PC-3 (cell line): Measurements from ENCODE around the gene SIPA1L3. TPM values are rescaled to one million over a fixed set of nuclear protein-coding genes. Genes with fewer than 3 reads are reported as not detected.

Source experiments
- ATAC-seq: fragments of 200-7000 bp; cut with Tn5 transposase; 2 replicates; pipeline ENCODE4 v1.9.1; 2020; ENCODE audit warnings: mild to moderate bottlenecking, moderate library complexity
- BruUV-seq: library from RNA; stranded (reverse); fragments of 400-500 nt; replicated peaks from 2 replicates; lab custom pipeline; 2021; lab: Mats Ljungman, UMichigan
- CTCF ChIA-PET: fragments of 300-600 bp; sonication (Branson Sonifier 250); formaldehyde crosslinking; loops from one replicate; lab custom pipeline; 2022; ENCODE audit warnings: antibody characterized with exemption; lab: Charles Lee
- POLR2A ChIA-PET: fragments of 300-600 bp; sonication (Branson Sonifier 250); formaldehyde crosslinking; loops from one replicate; lab custom pipeline; 2022; ENCODE audit warnings: antibody characterized with exemption; ENCODE audit not compliant: unreplicated experiment; lab: Charles Lee
- DNase-seq: peaks from one replicate; pipeline ENCODE4 v3.0.0-alpha.2; 2015
- H2AFZ ChIP-seq: fragments of 300-600 bp; sonication (generic); 2 replicates; pipeline ENCODE4 v1.6.0; 2016; ENCODE audit warnings: antibody characterized with exemption, low read length
- H3F3A ChIP-seq: fragments of 300-600 bp; sonication (generic); one replicate; pipeline ENCODE4 v1.6.0; 2017; ENCODE audit warnings: antibody characterized with exemption, low read length, control low read depth, mild to moderate bottlenecking; ENCODE audit not compliant: unreplicated experiment
- H3K27ac ChIP-seq: fragments of 300-600 bp; sonication (generic); 2 replicates; pipeline ENCODE4 v1.5.1; 2016; ENCODE audit warnings: mild to moderate bottlenecking, low read length
- H3K27me3 ChIP-seq: fragments of 300-600 bp; sonication (generic); 2 replicates; pipeline ENCODE4 v1.6.1; 2016; ENCODE audit warnings: low read length, mixed read lengths
- H3K36me3 ChIP-seq: fragments of 300-600 bp; sonication (generic); 2 replicates; pipeline ENCODE4 v1.6.1; 2016; ENCODE audit warnings: low read depth, mixed run types, low read length, mixed read lengths
- H3K4me1 ChIP-seq: fragments of 300-600 bp; sonication (generic); 2 replicates; pipeline ENCODE4 v1.5.1; 2016; ENCODE audit warnings: low read length; ENCODE audit not compliant: insufficient read depth
- H3K4me2 ChIP-seq: fragments of 300-600 bp; sonication (generic); 2 replicates; pipeline ENCODE4 v1.6.0; 2016; ENCODE audit warnings: low read length
- H3K4me3 ChIP-seq: fragments of 300-600 bp; sonication (generic); 2 replicates; pipeline ENCODE4 v1.5.1; 2016; ENCODE audit warnings: mild to moderate bottlenecking, low read length, mixed read lengths
- H3K79me2 ChIP-seq: fragments of 300-600 bp; sonication (generic); 2 replicates; pipeline ENCODE4 v1.6.1; 2017; ENCODE audit warnings: low read length, mixed read lengths
- H3K9ac ChIP-seq: fragments of 300-600 bp; sonication (generic); 2 replicates; pipeline ENCODE4 v1.6.0; 2016; ENCODE audit warnings: mild to moderate bottlenecking, low read length
- H3K9me2 ChIP-seq: fragments of 300-600 bp; sonication (generic); replicated peaks from 2 replicates; pipeline ENCODE4 v1.6.1; 2016; ENCODE audit warnings: mixed run types, low read length, mixed read lengths
- H3K9me3 ChIP-seq: fragments of 300-600 bp; sonication (generic); 2 replicates; pipeline ENCODE4 v1.6.1; 2016; ENCODE audit warnings: low read length, mixed read lengths
- H4K20me1 ChIP-seq: fragments of 300-600 bp; sonication (generic); 2 replicates; pipeline ENCODE4 v1.6.1; 2016; ENCODE audit warnings: low read length, mixed read lengths
- EZH2 ChIP-seq: fragments of 300-600 bp; sonication (generic); IDR thresholded peaks from one replicate; pipeline ENCODE4 v1.6.1; 2017; ENCODE audit warnings: antibody characterized with exemption, mild to moderate bottlenecking, low read length; ENCODE audit not compliant: unreplicated experiment
- EZH2phosphoT487 ChIP-seq: fragments of 300-600 bp; sonication (generic); IDR thresholded peaks from 2 replicates; pipeline ENCODE4 v1.6.1; 2018; ENCODE audit warnings: mild to moderate bottlenecking, antibody characterized with exemption, low read length, borderline replicate concordance
- intact Hi-C: fragments of 100-400 bp; cut with micrococcal nuclease; formaldehyde crosslinking; loops from 2 replicates; pipeline ENCODE4 v1.9.0; 2023
- total RNA-seq: library from RNA; depleted of rRNA; stranded (reverse); fragments of >200 nt; gene quantifications from 2 replicates; pipeline ENCODE4 v1.2.3, GENCODE V29; 2014
- TF ChIP-seq, protein P1 (sequence below): fragments of 300-600 bp; sonication (generic); conservative IDR thresholded peaks from 2 replicates; pipeline ENCODE4 v1.5.1; 2017; ENCODE audit warnings: antibody characterized with exemption, low read depth, mild to moderate bottlenecking, low read length

Gene SIPA1L3
- total RNA-seq, 1 experiment from 2014 or later: 38.7 TPM

DNA sequence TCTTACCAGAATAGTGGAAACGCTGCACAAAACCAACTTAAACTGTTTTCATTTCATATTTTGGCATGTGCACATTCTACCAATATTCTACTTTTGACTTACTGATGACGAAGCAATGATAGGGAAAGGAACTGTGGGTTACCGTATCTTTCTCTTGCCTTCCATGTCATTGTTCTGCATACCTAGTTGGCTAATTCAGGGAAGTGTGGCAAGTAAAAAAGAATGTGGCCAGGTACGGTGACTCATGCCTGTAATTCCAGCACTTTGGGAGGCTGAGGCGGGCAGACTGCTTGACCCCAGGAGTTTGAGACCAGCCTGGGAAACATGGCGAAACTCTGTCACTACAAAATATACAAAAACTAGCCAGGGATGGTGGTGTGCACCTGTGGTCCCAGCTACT, 108.2 kb downstream of the SIPA1L3 start:
- no peaks in the 10 kb centered on the region for H3K9me2 ChIP-seq
- H4K20me1 ChIP-seq: no peaks in the 10 kb centered on the region
- H3K27me3 ChIP-seq: no peaks in the 10 kb centered on the region
- H3K36me3 ChIP-seq: no peaks in the 10 kb centered on the region
- no TSS peak for BruUV-seq
- H2AFZ ChIP-seq: no peak overlapping the region
- ChIA-PET POLR2A (no interaction called here), CTCF (no interaction called here)
- ATAC-seq (peak; percentile 49), DNase-seq (peak; percentile 73)
- H3K9ac ChIP-seq: no peak overlapping the region
- H3F3A ChIP-seq: no peaks in the 10 kb centered on the region
- H3K27ac ChIP-seq: peak overlapping the region; percentile 51
- H3K9me3 ChIP-seq: no peaks in the 10 kb centered on the region
- peaks cover 65% of the 10 kb centered on the region for H3K79me2 ChIP-seq
- no peak overlapping the region for H3K4me3 ChIP-seq
- peak overlapping the region; percentile 37 for H3K4me2 ChIP-seq
- intact Hi-C loops: no loop called here
- H3K4me1 ChIP-seq: peaks cover 13% of the 10 kb centered on the region
- TF ChIP-seq EZH2phosphoT487 (no peak), EZH2 (no peak)
- TF ChIP-seq, protein P1, sequence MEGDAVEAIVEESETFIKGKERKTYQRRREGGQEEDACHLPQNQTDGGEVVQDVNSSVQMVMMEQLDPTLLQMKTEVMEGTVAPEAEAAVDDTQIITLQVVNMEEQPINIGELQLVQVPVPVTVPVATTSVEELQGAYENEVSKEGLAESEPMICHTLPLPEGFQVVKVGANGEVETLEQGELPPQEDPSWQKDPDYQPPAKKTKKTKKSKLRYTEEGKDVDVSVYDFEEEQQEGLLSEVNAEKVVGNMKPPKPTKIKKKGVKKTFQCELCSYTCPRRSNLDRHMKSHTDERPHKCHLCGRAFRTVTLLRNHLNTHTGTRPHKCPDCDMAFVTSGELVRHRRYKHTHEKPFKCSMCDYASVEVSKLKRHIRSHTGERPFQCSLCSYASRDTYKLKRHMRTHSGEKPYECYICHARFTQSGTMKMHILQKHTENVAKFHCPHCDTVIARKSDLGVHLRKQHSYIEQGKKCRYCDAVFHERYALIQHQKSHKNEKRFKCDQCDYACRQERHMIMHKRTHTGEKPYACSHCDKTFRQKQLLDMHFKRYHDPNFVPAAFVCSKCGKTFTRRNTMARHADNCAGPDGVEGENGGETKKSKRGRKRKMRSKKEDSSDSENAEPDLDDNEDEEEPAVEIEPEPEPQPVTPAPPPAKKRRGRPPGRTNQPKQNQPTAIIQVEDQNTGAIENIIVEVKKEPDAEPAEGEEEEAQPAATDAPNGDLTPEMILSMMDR: no peak

DNA sequence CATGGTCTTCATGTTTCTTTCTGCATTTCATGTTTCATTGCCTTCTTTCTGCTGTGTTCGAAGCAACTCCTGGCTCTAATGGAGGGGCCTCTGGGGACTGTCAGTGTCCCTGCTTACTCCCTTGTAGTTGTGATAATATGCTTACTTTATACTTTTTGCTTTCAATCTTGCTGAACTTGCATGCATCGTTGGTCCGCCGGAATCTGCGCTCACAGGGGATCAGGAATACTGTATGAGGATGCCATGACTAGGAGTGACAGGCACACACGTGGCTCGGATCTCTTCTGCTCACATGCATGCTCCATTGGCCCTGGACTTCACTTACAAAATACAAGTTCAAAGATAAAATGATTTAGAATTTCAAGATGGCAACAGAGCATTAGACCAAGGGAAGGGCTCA, 108.8 kb downstream of the SIPA1L3 start:
- H3K9me2 ChIP-seq: no peaks in the 10 kb centered on the region
- TF ChIP-seq EZH2 (no peak), EZH2phosphoT487 (no peak)
- TF ChIP-seq, protein P1: no peak
- H3K4me2 ChIP-seq: peak overlapping the region; percentile 20; the same call in 1 of the 2 replicates
- peaks cover 63% of the 10 kb centered on the region for H3K79me2 ChIP-seq
- BruUV-seq: no TSS peak
- H3F3A ChIP-seq: no peaks in the 10 kb centered on the region
- no peak for ATAC-seq
- H3K9me3 ChIP-seq: no peaks in the 10 kb centered on the region
- H3K4me1 ChIP-seq: peaks cover 13% of the 10 kb centered on the region
- H3K9ac ChIP-seq: no peak overlapping the region
- no peak for DNase-seq
- POLR2A ChIA-PET: no interaction called here
- no peaks in the 10 kb centered on the region for H3K36me3 ChIP-seq
- CTCF ChIA-PET: no interaction called here
- peak overlapping the region; percentile 51 for H3K27ac ChIP-seq
- no peaks in the 10 kb centered on the region for H3K27me3 ChIP-seq
- intact Hi-C loops: no loop called here
- no peaks in the 10 kb centered on the region for H4K20me1 ChIP-seq
- no peak overlapping the region for H3K4me3 ChIP-seq
- H2AFZ ChIP-seq: no peak overlapping the region

DNA sequence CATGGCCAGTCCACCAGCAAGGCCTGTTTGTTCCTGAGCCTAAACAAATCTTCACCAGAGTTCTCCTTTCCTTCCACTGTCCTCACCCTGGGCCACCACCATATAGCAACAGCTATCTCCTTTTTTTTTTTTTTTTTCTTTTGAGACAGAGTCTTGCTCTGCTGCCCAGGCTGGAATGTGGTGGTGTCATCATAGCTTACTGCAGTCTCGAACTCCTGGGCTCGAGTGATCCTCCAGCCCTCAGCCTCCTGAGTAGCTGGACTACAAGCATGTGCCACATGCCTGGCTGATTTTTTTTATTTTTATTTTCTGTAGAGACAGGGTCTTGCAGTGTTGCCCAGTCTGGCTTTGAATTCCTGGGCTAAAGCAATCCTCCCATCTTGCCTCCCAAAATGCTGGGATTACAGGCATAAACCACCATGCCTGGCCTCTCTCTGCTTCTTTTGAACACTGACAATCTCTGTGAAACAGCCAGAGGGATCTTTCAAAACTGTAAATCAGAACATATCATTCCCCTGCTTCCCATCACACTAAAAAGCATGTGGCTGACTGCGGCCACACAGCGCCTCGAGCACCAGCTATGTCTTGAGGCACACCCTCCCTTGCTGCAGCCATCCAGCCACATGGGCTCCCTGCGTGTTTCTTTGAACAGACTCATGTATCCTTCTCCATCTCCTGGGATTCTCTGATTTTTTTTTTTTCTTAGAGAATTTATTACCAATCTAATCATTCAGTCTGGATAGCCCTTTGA, 110.6 kb downstream of the SIPA1L3 start:
- ATAC-seq: no peak
- ChIA-PET POLR2A (no interaction called here), CTCF (no interaction called here)

More for the DNA sequence above, 110.6 kb downstream of the SIPA1L3 start:
- Histone ChIP-seq H3F3A (no peaks in the 10 kb centered on the region), H3K9me3 (no peaks in the 10 kb centered on the region), H3K9ac (no peak overlapping the region), H4K20me1 (no peaks in the 10 kb centered on the region), H3K4me2 (no peak overlapping the region), H3K27me3 (no peaks in the 10 kb centered on the region), H3K9me2 (no peaks in the 10 kb centered on the region), H3K36me3 (no peaks in the 10 kb centered on the region), H3K4me3 (no peak overlapping the region), H2AFZ (no peak overlapping the region), H3K4me1 (peaks cover 13% of the 10 kb centered on the region), H3K79me2 (peaks cover 61% of the 10 kb centered on the region), H3K27ac (no peak overlapping the region)
- intact Hi-C loops: no loop called here
- TF ChIP-seq, protein P1: no peak
- TF ChIP-seq EZH2phosphoT487 (no peak), EZH2 (no peak)
- BruUV-seq: no TSS peak
- DNase-seq: no peak
